ENCODE measurements around the gene CDPF1. TPM values are rescaled to one million over a fixed set of nuclear protein-coding genes. Genes with fewer than 3 reads are reported as not detected.

CDPF1 gene
- total RNA-seq, 2 experiments from 2014 or later = 9.6 to 11.8 TPM

DNA sequence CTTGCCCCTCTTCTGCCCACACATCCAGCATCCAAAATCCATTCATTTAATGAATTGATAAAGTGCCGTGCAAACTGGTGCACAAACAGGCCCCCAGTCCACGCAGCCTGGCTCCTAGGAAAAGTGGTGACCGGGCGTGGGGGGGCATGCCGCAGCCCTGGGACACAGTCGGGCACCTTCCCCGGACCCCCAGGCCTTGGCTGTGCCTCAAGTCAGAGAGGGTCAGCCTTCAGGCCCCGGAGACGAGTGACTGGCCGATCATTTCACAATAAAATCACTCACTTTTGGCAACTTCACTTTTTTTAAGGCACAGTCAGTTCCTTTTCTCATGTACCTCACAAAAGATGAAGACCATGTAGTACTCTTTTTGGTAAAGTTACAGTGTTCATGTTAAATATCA is 8.0 kb downstream of the CDPF1 start:
- ChIA-PET POLR2A (no interaction called here), CTCF (no interaction called here)
- DNase-seq = no peak
- Mint-ChIP-seq H3K36me3 (ENCODE audit: low read depth) (peaks cover 19% of the 10 kb centered on the region), H3K9me3 (no peaks in the 10 kb centered on the region), H3K4me3 (no peak overlapping the region), H3K27ac (no peak overlapping the region), H3K27me3 (no peaks in the 10 kb centered on the region), H3K4me1 (peaks cover 22% of the 10 kb centered on the region)

DNA sequence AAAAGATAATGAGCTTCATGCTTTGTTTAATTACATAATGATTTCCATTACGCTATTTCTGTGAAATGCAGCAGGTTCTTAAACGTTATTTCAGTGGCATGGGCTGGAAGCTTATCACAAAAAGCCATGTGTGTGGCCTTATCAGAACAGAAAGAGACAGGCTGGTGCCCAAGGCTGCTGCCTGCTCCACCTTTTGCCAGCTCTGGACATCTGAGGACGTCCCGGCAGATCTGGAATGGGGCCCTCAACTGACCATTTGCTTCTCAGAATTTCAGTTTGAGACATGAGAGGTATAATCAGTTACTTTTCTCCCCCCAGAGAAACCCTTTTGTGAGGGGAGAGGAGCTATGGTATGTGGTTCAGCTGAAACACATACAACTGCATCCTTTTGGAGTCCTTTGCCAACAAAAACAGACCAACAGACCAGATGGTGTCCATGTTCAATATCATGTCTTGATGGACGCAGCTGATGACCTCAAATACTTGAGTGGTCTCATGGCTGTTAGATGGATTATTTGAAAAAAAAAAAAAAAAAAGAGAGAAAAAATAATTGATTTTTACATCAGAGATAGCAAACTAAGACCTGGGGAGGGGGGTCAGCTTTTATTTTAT is 8.6 kb downstream of the CDPF1 start:
- Mint-ChIP-seq H3K27ac (no peak overlapping the region), H3K4me3 (no peak overlapping the region), H3K9me3 (no peaks in the 10 kb centered on the region), H3K36me3 (ENCODE audit: low read depth) (peaks cover 21% of the 10 kb centered on the region), H3K4me1 (peaks cover 22% of the 10 kb centered on the region), H3K27me3 (no peaks in the 10 kb centered on the region)
- CTCF ChIA-PET = interaction anchor here (0.7 kb wide), 1 partner anchor 246 kb away, joined by 3 read pairs; no protein-coding TSS in a partner anchor
- POLR2A ChIA-PET = no interaction called here
- DNase-seq = no peak

DNA sequence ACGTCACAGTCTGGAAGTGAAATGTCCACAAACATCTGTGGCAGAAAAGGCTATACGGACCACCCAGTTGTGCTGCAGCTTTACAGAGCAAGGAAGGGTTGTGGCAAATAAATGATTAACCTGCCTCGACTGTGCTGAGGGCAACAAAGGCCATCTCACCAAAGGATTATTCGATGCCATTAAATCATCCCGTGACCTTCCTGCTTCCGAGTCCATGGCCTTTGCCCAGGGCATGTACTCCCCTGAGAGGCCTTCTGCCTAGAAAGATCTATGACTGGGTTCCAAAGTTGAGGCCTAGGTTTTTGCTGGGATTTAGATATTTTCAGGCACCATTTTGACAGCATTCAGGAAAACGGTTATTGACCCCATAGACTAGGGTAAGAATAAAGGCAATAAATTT is 9.2 kb downstream of the CDPF1 start:
- DNase-seq = no peak
- Mint-ChIP-seq H3K4me3 (no peak overlapping the region), H3K36me3 (ENCODE audit: low read depth) (peaks cover 21% of the 10 kb centered on the region), H3K27ac (no peak overlapping the region), H3K4me1 (peaks cover 22% of the 10 kb centered on the region), H3K27me3 (no peaks in the 10 kb centered on the region), H3K9me3 (no peaks in the 10 kb centered on the region)
- POLR2A ChIA-PET = no interaction called here
- CTCF ChIA-PET = no interaction called here

- H3K36me3 Mint-ChIP-seq (ENCODE audit: low read depth) = peaks cover 24% of the 10 kb centered on the region
- H3K4me1 Mint-ChIP-seq = peaks cover 22% of the 10 kb centered on the region
- H3K9me3 Mint-ChIP-seq = no peaks in the 10 kb centered on the region
- no peak for DNase-seq
- ChIA-PET CTCF (no interaction called here), POLR2A (interaction anchor here (1.4 to 3.0 kb wide), 2 partner anchors 9 to 56 kb away, joined by 4 to 13 read pairs; partner anchors contain the start of genes CDPF1 and GTSE1)
- H3K27ac Mint-ChIP-seq = no peak overlapping the region
- no peak overlapping the region for H3K4me3 Mint-ChIP-seq
- H3K27me3 Mint-ChIP-seq = no peaks in the 10 kb centered on the region
These were observed 9.6 kb downstream of the CDPF1 start for GRCh38 chr22:46240506-46240905.

GRCh38 chr22:46240073-46240472 is 10.0 kb downstream of the CDPF1 start:
- no peak for DNase-seq
- Mint-ChIP-seq H3K4me3 (no peak overlapping the region), H3K36me3 (ENCODE audit: low read depth) (peaks cover 24% of the 10 kb centered on the region), H3K27me3 (no peaks in the 10 kb centered on the region), H3K27ac (no peak overlapping the region), H3K4me1 (peaks cover 22% of the 10 kb centered on the region), H3K9me3 (no peaks in the 10 kb centered on the region)
- ChIA-PET CTCF (no interaction called here), POLR2A (interaction anchor here (1.4 to 3.0 kb wide), 2 partner anchors 10 to 56 kb away, joined by 4 to 13 read pairs; partner anchors contain the start of genes CDPF1 and GTSE1)

DNA sequence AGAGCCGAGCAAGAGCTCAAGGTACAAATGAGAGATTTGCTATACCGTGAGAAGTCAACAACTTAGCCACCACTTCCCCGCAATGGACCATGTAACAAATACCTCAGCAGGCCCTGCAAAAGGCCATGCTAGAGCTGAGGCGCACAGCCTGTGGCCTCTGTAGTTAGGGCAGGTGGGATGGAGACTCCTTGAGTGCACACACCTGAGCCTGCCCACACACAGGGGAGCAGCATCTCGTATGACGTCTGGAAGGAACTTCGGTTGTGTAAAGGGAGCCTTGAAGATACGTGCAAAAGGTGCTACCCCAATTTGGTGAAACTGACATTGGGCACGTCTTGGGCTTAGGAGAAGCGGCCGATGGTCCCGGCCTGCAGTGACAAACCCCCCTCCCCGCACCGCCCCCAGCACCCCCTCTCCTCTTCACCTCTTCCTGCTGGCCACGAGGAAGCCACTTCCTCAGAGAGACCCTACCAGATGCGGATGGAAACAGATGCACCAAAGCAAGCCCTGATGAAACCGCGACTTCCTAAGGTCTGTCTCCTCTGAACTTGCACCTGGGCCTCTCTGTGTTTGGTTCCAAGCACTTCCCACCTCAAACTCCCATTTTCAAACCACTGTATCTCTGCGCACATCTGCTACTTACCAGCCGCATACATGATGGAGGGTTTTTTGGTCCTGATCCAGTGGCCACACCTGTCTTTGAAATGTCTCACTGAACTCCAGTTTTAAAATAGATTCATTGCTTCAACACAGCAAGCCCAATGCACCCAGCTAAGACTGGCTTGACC is 10.6 kb downstream of the CDPF1 start:
- POLR2A ChIA-PET = interaction anchor here (1.4 to 3.0 kb wide), 2 partner anchors 10 to 57 kb away, joined by 4 to 13 read pairs; partner anchors contain the start of genes CDPF1 and GTSE1
- CTCF ChIA-PET = no interaction called here
- no peak for DNase-seq
- peaks cover 24% of the 10 kb centered on the region for H3K36me3 Mint-ChIP-seq (ENCODE audit: low read depth)
- H3K27me3 Mint-ChIP-seq = no peaks in the 10 kb centered on the region
- no peak overlapping the region for H3K4me3 Mint-ChIP-seq
- peak overlapping the region; percentile 64 for H3K27ac Mint-ChIP-seq
- no peaks in the 10 kb centered on the region for H3K9me3 Mint-ChIP-seq
- H3K4me1 Mint-ChIP-seq = peaks cover 22% of the 10 kb centered on the region

DNA sequence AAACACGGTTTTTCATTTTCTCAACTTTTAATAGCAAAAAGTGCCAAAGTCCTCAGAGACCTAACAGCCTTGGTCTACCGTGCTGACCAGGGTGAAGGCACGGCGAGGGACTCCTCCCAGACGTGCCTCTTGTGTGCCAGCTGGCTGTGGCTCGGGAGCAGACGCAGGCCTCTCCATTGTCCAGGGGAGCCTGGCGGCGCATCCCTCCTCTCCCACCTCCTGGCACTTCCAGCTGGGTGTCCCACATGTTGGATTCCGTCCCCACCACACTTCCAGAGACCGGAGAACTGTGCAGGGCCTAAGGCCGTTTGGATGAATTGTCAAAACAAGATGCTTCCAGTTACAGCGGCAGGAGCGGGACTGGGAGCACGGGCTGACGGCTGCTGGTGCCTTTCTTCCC is 11.6 kb downstream of the CDPF1 start:
- H3K9me3 Mint-ChIP-seq = no peaks in the 10 kb centered on the region
- H3K27me3 Mint-ChIP-seq = no peaks in the 10 kb centered on the region
- no peak overlapping the region for H3K27ac Mint-ChIP-seq
- ChIA-PET POLR2A (interaction anchor here (3.0 kb wide), 1 partner anchor 11 kb away, joined by 13 read pairs; the partner anchor contains the start of gene CDPF1), CTCF (no interaction called here)
- no peak overlapping the region for H3K4me3 Mint-ChIP-seq
- H3K36me3 Mint-ChIP-seq (ENCODE audit: low read depth) = peaks cover 18% of the 10 kb centered on the region
- no peak for DNase-seq
- peaks cover 22% of the 10 kb centered on the region for H3K4me1 Mint-ChIP-seq

DNA sequence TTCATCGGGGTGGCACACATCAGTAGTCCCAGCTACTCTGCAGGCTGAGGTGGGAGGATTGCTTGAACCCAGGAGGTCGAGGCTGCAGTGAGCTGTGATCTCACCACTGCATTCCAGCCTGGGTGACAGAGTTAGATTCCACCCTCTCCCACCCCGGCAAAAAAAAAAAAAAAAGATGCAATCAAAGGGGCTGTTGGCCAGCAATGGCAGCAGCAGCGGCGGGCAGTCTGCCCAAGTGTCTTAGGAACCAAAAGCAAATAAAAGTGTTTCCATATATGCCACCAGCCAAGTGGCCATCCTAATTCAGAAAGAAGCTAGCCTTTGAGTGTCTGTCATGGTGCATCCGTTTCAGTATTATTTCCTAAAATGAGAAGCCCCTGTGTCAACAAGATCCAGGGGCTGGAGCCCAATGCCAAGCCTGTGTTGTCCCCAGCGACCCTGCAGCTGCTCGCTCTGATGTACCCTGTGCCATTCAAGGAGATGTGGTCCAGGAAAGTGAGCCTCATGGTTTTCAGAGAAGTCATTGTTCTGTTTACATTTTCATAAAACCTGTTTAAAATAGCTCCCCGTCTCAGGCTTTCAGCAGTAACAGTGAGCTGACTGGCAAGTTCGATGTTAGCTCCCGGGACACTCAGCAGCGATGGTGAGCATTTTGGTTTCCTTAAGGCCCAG is 12.5 kb downstream of the CDPF1 start:
- Mint-ChIP-seq H3K9me3 (no peaks in the 10 kb centered on the region), H3K36me3 (ENCODE audit: low read depth) (peaks cover 18% of the 10 kb centered on the region), H3K27me3 (no peaks in the 10 kb centered on the region), H3K27ac (no peak overlapping the region), H3K4me1 (peaks cover 22% of the 10 kb centered on the region), H3K4me3 (no peak overlapping the region)
- CTCF ChIA-PET = interaction anchor here (0.7 to 1.4 kb wide), 2 partner anchors 10 to 26 kb away, joined by 3 to 4 read pairs; no protein-coding TSS in a partner anchor
- DNase-seq = no peak
- POLR2A ChIA-PET = interaction anchor here (0.9 to 3.0 kb wide), 2 partner anchors 10 to 12 kb away, joined by 3 to 13 read pairs; partner anchors contain the start of gene CDPF1

DNA sequence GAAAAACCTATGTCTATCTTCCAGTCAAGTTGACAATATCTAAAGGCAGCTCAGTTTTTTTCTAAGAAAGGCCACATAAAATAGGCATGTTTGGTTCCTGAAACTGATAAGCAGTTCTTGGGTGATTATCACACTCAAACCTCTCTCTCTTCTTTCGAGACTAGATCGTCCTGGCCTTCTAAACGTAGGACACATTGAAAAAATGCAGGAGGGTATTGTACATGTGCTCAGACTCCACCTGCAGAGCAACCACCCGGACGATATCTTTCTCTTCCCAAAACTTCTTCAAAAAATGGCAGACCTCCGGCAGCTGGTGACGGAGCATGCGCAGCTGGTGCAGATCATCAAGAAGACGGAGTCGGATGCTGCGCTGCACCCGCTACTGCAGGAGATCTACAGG is 15.1 kb downstream of the CDPF1 start:
- no peak overlapping the region for H3K4me3 Mint-ChIP-seq
- H3K27me3 Mint-ChIP-seq = no peaks in the 10 kb centered on the region
- H3K9me3 Mint-ChIP-seq = no peaks in the 10 kb centered on the region
- H3K4me1 Mint-ChIP-seq = peaks cover 12% of the 10 kb centered on the region
- H3K36me3 Mint-ChIP-seq (ENCODE audit: low read depth) = peaks cover 18% of the 10 kb centered on the region
- no peak overlapping the region for H3K27ac Mint-ChIP-seq
- CTCF ChIA-PET = no interaction called here
- no peak for DNase-seq
- POLR2A ChIA-PET = no interaction called here

DNA sequence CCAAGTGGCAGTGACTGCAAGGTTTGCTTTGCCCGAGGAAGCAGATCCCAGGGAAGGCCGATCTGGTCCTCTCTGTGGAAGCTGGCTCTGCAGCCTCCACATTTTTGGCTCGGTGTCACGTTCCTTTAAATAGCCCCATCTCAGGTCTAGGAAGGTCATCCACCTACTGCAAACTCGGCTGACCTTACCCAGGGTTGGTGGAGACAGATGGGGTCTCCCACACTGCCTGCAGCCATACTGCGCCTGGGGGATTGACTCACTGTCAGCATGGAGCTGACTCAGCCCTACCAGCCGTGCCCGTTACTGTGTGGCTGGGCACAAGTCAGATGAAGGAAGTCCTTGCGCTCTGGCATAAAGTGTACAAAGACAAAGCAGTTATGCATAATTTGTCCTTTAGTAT is 16.9 kb downstream of the CDPF1 start:
- no peak overlapping the region for H3K27ac Mint-ChIP-seq
- no peaks in the 10 kb centered on the region for H3K9me3 Mint-ChIP-seq
- POLR2A ChIA-PET = no interaction called here
- H3K4me3 Mint-ChIP-seq = no peak overlapping the region
- no peaks in the 10 kb centered on the region for H3K27me3 Mint-ChIP-seq
- peaks cover 10% of the 10 kb centered on the region for H3K36me3 Mint-ChIP-seq (ENCODE audit: low read depth)
- CTCF ChIA-PET = no interaction called here
- DNase-seq = no peak
- peaks cover 2% of the 10 kb centered on the region for H3K4me1 Mint-ChIP-seq

- DNase-seq = no peak
- H3K4me3 Mint-ChIP-seq = no peak overlapping the region
- no peak overlapping the region for H3K27ac Mint-ChIP-seq
- ChIA-PET CTCF (no interaction called here), POLR2A (no interaction called here)
- H3K27me3 Mint-ChIP-seq = no peaks in the 10 kb centered on the region
- H3K4me1 Mint-ChIP-seq = no peaks in the 10 kb centered on the region
- H3K36me3 Mint-ChIP-seq (ENCODE audit: low read depth) = peaks cover 4% of the 10 kb centered on the region
- no peaks in the 10 kb centered on the region for H3K9me3 Mint-ChIP-seq
These were observed 19.7 kb downstream of the CDPF1 start for GRCh38 chr22:46230262-46230901.

DNA sequence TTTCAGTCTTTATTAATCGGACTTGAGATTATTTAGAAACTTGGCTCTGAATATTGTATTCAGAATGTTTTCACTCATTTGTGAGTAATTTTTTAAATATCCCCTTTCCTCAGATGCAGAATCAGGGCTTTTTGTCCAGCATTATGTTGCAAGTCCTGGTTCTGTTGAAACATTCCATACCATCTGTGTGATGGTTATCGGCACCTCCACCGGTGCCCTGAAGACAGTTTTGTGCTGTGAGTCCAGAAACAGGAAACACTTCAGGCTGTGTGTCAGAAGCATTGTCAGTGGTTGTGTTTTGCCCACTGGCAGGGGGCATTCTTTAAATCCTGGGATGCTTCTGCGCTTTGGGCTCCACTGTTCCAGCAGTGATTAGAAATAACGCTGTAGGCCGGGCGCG is 20.4 kb downstream of the CDPF1 start:
- Mint-ChIP-seq H3K4me3 (no peak overlapping the region), H3K27me3 (no peaks in the 10 kb centered on the region), H3K9me3 (no peaks in the 10 kb centered on the region), H3K27ac (no peak overlapping the region), H3K4me1 (no peaks in the 10 kb centered on the region), H3K36me3 (ENCODE audit: low read depth) (peaks cover 4% of the 10 kb centered on the region)
- ChIA-PET POLR2A (no interaction called here), CTCF (no interaction called here)
- DNase-seq = no peak

DNA sequence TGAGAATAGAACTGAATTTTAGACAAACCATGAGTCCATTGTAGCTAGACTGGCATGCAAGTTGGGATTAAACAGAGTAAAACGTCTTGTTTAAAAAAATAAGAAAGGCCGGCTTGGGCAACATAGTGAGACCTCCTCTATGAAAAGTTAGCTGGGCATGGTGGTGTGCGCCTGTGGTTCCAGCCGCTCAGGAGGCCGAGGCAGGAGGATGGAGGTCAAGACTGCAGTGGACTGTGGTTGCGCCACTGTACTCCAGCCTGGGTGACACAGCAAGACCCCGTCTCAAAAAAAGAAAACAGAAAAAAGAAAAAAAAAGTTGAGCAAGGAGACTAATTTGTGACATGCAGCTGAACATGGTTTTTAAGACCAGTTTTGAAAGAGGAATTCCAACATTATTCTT is 23.5 kb downstream of the CDPF1 start:
- POLR2A ChIA-PET = interaction anchor here (1.5 kb wide), 1 partner anchor 18 kb away, joined by 4 read pairs; no protein-coding TSS in a partner anchor
- CTCF ChIA-PET = interaction anchor here (0.9 kb wide), 1 partner anchor 85 kb away, joined by 3 read pairs; no protein-coding TSS in a partner anchor
- H3K27ac Mint-ChIP-seq = no peak overlapping the region

More for the DNA sequence above, 23.5 kb downstream of the CDPF1 start:
- Mint-ChIP-seq H3K27me3 (no peaks in the 10 kb centered on the region), H3K4me3 (no peak overlapping the region), H3K9me3 (no peaks in the 10 kb centered on the region), H3K36me3 (ENCODE audit: low read depth) (peaks cover 7% of the 10 kb centered on the region), H3K4me1 (no peaks in the 10 kb centered on the region)
- DNase-seq = no peak

All from activated CD4-positive, alpha-beta memory T cell treated with anti-CD3 and anti-CD28 coated beads, Interleukin-2, amount 10 ng/mL, durations not matched to agents 7 days and 5 days (primary cell).